Bronchial epithelial cell (primary cell): ENCODE measurements around the gene ATP2C1. TPM values are rescaled to one million over a fixed set of nuclear protein-coding genes. Genes with fewer than 3 reads are reported as not detected.

Experiments used
- DNase-seq: peaks from one replicate; pipeline ENCODE4 v3.0.0-alpha.2; 2010; ENCODE audit warnings: low read depth
- FAIRE-seq: peaks from 2 replicates; lab custom pipeline; 2011; peaks lifted over from hg19 to GRCh38; lab: Jason Lieb, UNC
- H3K27me3 ChIP-seq: 2 replicates; pipeline ENCODE4 v1.5.1; 2011; ENCODE audit warnings: low read length; ENCODE audit not compliant: control insufficient read depth, insufficient read depth
- H3K36me3 ChIP-seq: 2 replicates; pipeline ENCODE4 v1.5.1; 2011; ENCODE audit warnings: low read length; ENCODE audit not compliant: control insufficient read depth, insufficient read depth
- H3K4me3 ChIP-seq: 2 replicates; pipeline ENCODE4 v1.5.1; 2011; ENCODE audit warnings: mild to moderate bottlenecking, low read depth, low read length, control low read depth
- total RNA-seq: library from RNA; depleted of rRNA; stranded (reverse); fragments of >200 nt; gene quantifications from 2 replicates; pipeline ENCODE4 v1.2.1, GENCODE V29; 2014
- TF ChIP-seq, protein P1 (sequence below): IDR thresholded peaks from 2 replicates; pipeline ENCODE4 v1.5.1; 2011; ENCODE audit warnings: mild to moderate bottlenecking, moderate library complexity, low read length, control low read depth, inconsistent platforms; ENCODE audit not compliant: insufficient read depth, severe bottlenecking

Gene ATP2C1
- total RNA-seq, 1 donor from 2014 or later: 96.9 TPM

- FAIRE-seq (no peak), DNase-seq (no peak)
- TF ChIP-seq, protein P1, sequence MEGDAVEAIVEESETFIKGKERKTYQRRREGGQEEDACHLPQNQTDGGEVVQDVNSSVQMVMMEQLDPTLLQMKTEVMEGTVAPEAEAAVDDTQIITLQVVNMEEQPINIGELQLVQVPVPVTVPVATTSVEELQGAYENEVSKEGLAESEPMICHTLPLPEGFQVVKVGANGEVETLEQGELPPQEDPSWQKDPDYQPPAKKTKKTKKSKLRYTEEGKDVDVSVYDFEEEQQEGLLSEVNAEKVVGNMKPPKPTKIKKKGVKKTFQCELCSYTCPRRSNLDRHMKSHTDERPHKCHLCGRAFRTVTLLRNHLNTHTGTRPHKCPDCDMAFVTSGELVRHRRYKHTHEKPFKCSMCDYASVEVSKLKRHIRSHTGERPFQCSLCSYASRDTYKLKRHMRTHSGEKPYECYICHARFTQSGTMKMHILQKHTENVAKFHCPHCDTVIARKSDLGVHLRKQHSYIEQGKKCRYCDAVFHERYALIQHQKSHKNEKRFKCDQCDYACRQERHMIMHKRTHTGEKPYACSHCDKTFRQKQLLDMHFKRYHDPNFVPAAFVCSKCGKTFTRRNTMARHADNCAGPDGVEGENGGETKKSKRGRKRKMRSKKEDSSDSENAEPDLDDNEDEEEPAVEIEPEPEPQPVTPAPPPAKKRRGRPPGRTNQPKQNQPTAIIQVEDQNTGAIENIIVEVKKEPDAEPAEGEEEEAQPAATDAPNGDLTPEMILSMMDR: no peak
- H3K27me3 ChIP-seq: no peaks in the 10 kb centered on the region
- no peak overlapping the region for H3K4me3 ChIP-seq
- H3K36me3 ChIP-seq: no peaks in the 10 kb centered on the region
Observed at GRCh38 chr3:130934442-130935089, 40.7 kb downstream of the ATP2C1 start.

GRCh38 chr3:130935761-130936492 is 42.0 kb downstream of the ATP2C1 start:
- no peak overlapping the region for H3K4me3 ChIP-seq
- TF ChIP-seq, protein P1: no peak
- H3K36me3 ChIP-seq: no peaks in the 10 kb centered on the region
- no peak for FAIRE-seq
- H3K27me3 ChIP-seq: no peaks in the 10 kb centered on the region
- peak; percentile 67 for DNase-seq

- FAIRE-seq (no peak), DNase-seq (no peak)
- TF ChIP-seq, protein P1: no peak
- H3K4me3 ChIP-seq: no peak overlapping the region
- no peaks in the 10 kb centered on the region for H3K27me3 ChIP-seq
- no peaks in the 10 kb centered on the region for H3K36me3 ChIP-seq
Observed at GRCh38 chr3:130939753-130940152, 45.9 kb downstream of the ATP2C1 start.

DNA sequence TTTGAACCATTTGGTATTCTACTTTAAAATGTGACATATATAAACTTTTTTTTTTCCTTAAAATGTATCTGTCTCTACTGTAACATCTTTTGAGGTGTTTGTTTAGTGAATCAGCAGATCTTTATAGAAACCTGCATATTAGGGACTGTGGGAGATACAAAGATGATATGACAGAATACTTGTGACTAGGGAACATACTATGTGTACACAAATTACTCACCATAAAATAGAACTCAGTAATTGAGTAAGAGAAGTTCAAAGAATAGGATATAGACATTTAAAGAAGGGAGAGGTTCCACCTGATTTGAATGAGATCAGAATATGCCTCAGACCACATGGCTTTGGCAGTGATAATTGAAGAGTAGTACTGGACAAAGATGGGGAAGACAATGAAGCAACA is 47.9 kb downstream of the ATP2C1 start:
- H3K36me3 ChIP-seq: no peaks in the 10 kb centered on the region
- H3K4me3 ChIP-seq: no peak overlapping the region
- TF ChIP-seq, protein P1: no peak
- DNase-seq (peak; percentile 85), FAIRE-seq (no peak)
- H3K27me3 ChIP-seq: no peaks in the 10 kb centered on the region

DNA sequence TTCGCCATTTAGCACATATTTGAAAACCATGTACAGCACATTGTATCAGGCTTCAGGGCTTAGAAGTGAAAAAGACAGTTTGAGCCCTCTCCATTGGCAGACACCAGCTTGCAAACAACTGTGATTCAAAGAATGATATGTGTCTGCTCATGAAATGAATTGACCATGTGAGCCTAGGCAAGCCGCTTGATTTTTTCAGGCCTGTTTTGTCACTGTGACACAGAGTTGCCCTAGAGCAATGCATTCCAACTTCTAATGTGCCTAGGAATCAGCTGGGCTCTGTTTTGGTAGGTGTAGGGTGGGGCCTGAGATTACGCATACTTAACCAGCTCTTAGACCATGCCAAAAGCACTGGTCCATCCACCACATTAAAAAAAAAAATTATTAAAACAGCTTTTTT is 53.0 kb downstream of the ATP2C1 start:
- no peak for DNase-seq
- H3K36me3 ChIP-seq: no peaks in the 10 kb centered on the region
- H3K27me3 ChIP-seq: no peaks in the 10 kb centered on the region
- no peak overlapping the region for H3K4me3 ChIP-seq
- TF ChIP-seq, protein P1: no peak
- FAIRE-seq: no peak
